HEK293T (cell line): ENCODE data around the gene TRIM29.

Experiments used
- ARNT ChIP-seq: fragments of 450-650 bp; IDR thresholded peaks from 2 replicates; pipeline ENCODE4 v1.6.1; 2017; ENCODE audit warnings: mild to moderate bottlenecking
- BHLHE40 ChIP-seq: fragments of 450-650 bp; IDR thresholded peaks from 2 replicates; pipeline ENCODE4 v1.6.1; 2016; ENCODE audit warnings: mild to moderate bottlenecking, moderate library complexity, borderline replicate concordance
- CTBP1 ChIP-seq: fragments of 450-650 bp; IDR thresholded peaks from 2 replicates; pipeline ENCODE4 v1.6.1; 2016; ENCODE audit warnings: borderline replicate concordance
- ELF4 ChIP-seq: fragments of 450-650 bp; IDR thresholded peaks from 2 replicates; pipeline ENCODE4 v1.6.1; 2017; ENCODE audit warnings: antibody characterized with exemption
- FOXK2 ChIP-seq: fragments of 450-650 bp; IDR thresholded peaks from 2 replicates; pipeline ENCODE4 v1.6.1; 2016; ENCODE audit warnings: mild to moderate bottlenecking
- FOXM1 ChIP-seq: fragments of 450-650 bp; IDR thresholded peaks from 2 replicates; pipeline ENCODE4 v1.6.1; 2017; ENCODE audit warnings: mild to moderate bottlenecking, borderline replicate concordance
- HDGF ChIP-seq: fragments of 450-650 bp; IDR thresholded peaks from 2 replicates; pipeline ENCODE4 v1.6.1; 2017; ENCODE audit warnings: antibody characterized with exemption, borderline replicate concordance
- L3MBTL2 ChIP-seq: fragments of 450-650 bp; conservative IDR thresholded peaks from 2 replicates; pipeline ENCODE4 v1.6.1; 2016; ENCODE audit warnings: mild to moderate bottlenecking
- LEF1 ChIP-seq: fragments of 450-650 bp; IDR thresholded peaks from 2 replicates; pipeline ENCODE4 v1.6.1; 2017; ENCODE audit warnings: mild to moderate bottlenecking, borderline replicate concordance
- NFRKB ChIP-seq: fragments of 450-650 bp; IDR thresholded peaks from 2 replicates; pipeline ENCODE4 v1.6.1; 2016; ENCODE audit warnings: mild to moderate bottlenecking, moderate library complexity
- SP1 ChIP-seq: fragments of 450-650 bp; IDR thresholded peaks from 2 replicates; pipeline ENCODE4 v1.6.1; 2017
- SUZ12 ChIP-seq: fragments of 450-650 bp; IDR thresholded peaks from 2 replicates; pipeline ENCODE4 v1.6.1; 2016; ENCODE audit warnings: mild to moderate bottlenecking
- TARDBP ChIP-seq: fragments of 450-650 bp; IDR thresholded peaks from 2 replicates; pipeline ENCODE4 v1.6.1; 2016
- ZNF384 ChIP-seq: fragments of 450-650 bp; IDR thresholded peaks from 2 replicates; pipeline ENCODE4 v1.6.1; 2016

GRCh38 chr11:120079750-120080610 lies 57.9 kb downstream of the TRIM29 start:
- TF ChIP-seq SP1 (no peak), ELF4 (no peak), FOXK2 (no peak), BHLHE40 (no peak), SUZ12 (no peak), FOXM1 (no peak), NFRKB (no peak), HDGF (no peak), ARNT (no peak), ZNF384 (no peak), CTBP1 (no peak), LEF1 (no peak), L3MBTL2 (peak; percentile 66), TARDBP (no peak)
